GM18520 (cell line): ENCODE results near the gene TOR1B.
"Not testable (repeated sequence)": the region's sequence is repeated elsewhere in the genome, so short reads cannot be mapped to it uniquely, and the experiment has no call there.

Experiments used
- ATAC-seq: cut with Tn5 transposase; IDR thresholded peaks from one replicate; pipeline ENCODE4 v1.9.1; 2021; ENCODE audit not compliant: unreplicated experiment

Gene TOR1B, protein sequence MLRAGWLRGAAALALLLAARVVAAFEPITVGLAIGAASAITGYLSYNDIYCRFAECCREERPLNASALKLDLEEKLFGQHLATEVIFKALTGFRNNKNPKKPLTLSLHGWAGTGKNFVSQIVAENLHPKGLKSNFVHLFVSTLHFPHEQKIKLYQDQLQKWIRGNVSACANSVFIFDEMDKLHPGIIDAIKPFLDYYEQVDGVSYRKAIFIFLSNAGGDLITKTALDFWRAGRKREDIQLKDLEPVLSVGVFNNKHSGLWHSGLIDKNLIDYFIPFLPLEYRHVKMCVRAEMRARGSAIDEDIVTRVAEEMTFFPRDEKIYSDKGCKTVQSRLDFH

GRCh38 chr9:129802833-129803675 is at the start of gene TOR1B:
Gene TOR1B (plus strand): TSS chr9:129803184. CDS start chr9:129803213, 29 bp downstream.
- peak; percentile 86 for ATAC-seq

DNA sequence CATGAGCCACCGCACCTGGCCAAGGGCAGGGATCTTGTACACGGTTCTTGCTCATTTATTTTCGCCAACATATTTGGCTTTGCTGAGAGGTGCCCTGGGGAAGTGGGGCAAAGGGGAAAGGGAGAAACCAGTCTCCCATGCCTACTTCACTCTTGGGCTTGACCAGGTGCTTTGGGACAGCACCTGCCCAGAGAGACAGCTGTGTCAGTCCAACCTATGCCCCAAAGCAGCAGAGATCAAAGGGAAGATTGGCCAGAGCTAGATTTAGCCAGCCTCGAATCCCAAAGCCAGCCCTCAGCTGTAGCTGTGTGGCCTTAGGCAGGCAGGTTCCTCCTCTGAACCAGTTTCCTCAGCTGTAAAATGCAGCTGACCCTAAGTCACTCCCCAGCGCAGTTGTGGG is 47.8 kb upstream of the TOR1B start:
- ATAC-seq: no peak

DNA sequence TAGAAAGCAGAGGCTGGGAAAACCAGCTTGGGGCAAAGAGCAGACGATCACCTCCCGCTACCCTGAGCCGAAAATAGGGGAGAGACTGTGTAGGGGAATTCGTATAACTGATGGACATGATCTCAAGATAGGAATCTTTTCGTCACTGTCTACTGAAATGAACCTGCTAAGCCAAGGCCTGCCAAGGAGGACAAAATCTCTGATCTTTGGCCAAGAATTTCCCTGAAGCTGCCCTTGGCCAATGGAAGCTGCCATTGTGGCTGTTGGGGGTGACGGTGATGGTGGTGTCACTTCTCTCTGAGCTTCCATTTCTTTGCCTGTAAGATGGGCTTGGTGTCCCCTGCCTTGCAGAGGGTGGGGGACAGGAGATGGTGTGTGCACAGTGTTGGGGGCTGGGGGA is 46.8 kb upstream of the TOR1B start:
- no peak for ATAC-seq

DNA sequence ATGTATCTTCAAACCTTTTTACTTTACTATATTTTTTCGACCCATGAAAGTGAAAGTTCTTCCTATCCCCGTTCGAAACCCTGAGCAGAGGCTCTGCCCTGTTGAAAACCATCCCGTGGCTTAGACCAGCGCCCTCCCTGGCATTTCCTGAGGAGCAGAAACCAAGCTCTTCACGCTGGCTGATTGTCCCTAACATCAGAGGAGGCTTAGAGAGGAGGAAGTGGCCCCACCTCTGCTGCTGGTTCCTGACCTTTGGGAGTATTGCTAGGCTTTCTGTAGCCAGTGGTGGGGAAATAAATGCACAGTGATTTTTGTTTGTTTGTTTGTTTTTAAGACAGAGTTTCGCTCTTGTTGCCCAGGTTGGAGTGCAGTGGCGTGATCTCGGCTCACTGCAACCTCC is 45.9 kb upstream of the TOR1B start:
- ATAC-seq: no peak

DNA sequence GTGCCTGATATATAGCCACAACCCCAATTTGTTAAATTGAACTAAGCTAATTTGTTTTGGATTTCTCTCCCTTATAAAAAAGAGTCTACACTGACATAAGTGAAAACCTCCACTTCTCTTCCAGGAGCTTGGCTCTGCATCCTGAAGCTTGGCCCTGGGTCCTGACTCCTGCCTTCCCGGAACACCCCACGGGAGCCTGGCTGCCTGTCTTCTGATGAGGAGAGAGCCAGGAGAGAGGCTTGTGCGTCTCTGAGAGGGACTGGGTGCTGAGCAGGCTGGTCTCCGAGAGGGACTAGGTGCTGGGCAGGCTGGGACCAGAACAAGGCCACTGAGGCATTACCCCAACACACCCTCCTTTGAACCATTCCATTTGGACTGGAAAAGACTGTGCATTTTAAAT is 43.7 kb upstream of the TOR1B start:
- ATAC-seq: no peak

GRCh38 chr9:129759804-129760502 is 43.0 kb upstream of the TOR1B start:
- no peak for ATAC-seq

DNA sequence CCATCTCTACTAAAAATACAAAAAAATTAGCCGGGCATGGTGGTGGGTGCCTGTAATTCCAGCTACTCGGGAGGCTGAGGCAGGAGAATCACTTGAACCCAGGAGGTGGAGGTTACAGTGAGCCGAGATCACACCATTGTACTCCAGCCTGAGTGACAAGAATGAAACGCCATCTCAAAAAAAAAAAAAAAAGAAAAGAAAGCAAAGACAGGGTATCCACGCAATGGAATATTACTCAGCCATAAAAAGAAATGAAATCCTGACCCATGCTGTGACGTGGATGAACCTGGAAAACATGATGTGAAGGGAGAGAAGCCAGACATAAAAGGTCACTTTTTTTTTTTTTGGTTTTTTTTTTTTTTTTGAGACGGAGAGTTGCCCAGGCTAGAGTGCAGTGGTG is 42.2 kb upstream of the TOR1B start:
- not testable (repeated sequence) for ATAC-seq

DNA sequence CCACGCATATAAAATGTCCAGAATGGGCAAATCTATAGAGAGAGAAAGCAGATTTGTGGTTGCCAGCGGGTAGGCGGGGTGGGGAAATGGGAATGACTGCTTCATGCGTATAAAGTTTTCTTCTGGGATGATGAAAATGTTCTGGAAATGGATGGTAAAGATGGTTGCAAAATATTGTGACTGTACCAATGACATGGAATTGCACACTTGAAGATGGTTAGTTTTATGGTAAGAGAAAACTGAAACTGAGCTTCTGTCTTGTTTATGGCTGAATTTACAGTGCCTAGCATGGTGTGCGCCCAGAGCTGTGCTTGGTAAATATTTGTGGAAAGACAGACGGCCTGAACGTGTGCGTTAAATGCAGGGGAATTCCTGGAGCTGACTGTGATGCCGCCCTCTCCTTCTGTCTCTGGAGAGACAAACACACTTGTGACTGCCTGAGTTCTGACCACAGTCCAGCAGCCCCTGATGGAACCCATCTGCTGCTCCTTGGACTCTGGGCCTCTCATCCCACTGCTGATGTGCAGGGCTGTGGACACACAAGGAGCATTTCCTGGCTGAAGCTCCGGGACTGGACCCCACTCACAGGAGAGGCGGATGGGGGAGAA is 41.6 kb upstream of the TOR1B start:
- no peak for ATAC-seq

GRCh38 chr9:129761901-129762369 is 41.0 kb upstream of the TOR1B start:
- ATAC-seq: no peak

- ATAC-seq: not testable (repeated sequence)
Observed at GRCh38 chr9:129762370-129762984, 40.5 kb upstream of the TOR1B start.

DNA sequence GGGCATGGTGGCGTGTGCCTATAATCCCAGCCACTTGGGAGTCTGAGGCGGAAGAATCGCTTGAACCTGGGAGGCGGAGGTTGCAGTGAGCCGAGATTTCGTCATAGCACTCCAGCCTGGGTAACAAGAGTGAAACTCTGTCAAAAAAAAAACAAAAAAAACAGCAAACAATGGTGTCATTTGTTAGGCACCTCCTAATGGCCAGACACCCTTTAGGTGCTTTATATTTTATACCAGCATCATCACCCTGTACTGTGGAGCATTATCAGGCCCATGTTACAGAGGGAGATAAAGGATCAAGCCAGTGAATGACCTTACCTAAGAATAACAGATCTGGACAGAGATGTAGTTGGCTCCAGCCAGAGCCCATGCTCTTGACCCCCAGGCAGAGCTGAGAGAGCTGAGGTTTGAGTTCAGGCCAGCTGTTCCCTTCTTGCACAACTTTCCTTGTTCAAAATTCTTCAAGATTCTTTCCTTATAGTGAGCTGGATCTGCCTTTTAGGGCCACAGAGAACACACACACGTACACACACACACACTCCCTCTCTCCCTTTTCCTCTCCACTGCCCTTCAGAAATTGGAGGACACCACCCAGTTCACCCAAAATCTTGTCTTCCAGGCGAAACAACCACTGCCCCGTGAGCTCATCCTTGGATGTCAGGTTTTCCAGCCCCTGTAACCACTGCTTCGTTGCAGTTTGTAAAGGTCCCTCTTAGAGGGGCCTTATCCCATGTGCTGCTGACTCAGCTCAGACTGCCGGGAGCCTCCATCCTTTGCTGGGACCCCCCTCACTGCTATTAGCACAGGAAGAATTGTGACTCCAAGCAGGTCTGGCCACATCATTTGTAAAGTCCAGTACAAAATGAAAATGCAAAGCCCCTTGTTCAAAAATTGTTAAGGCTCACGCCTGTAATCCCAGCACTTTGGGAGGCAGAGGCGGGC is 39.7 kb upstream of the TOR1B start:
- ATAC-seq: no peak

DNA sequence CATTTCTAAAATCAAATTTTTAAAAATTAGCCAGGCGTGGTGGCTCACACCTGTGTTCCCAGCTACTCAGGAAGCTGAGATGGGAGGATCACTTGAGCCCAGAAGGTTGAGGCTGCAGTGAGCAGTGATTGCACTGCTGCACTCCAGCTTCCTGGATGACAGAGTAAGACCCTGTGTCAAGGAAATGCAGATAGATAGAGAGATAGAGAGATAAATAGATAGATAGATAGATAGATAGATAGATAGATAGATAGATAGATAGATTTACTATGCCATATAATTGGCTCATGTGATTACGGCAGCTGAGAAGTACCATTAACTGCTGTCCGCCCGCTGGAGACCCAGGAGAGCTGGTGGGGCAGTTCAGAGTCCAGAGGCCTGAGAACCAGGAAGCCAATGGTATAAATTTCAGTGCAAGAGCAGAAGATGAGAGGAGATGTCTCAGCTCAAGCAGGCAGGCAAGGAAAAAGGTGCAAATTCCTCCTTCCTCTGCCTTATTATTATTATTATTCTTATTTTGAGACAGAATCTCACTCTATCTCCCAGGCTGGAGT is 37.1 kb upstream of the TOR1B start:
- ATAC-seq: no peak

DNA sequence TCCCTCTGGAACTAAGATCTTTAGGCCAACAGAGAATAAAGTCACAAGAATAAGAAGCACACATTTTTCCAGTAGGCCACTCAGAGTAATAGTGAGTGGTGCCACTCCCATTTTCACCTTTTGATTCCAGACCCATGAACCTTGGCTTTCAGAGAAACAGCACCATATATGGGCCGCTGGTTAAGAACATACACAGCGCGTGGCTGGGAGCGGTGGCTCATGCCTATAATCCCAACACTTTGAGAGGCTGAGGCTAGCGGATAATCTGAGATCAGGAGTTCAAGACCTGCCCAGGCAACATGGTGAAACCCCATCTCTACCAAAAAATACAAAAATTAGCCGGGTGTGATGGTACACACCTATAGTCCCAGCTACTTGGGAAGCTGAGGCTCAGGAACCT is 34.5 kb upstream of the TOR1B start:
- ATAC-seq: no peak

DNA sequence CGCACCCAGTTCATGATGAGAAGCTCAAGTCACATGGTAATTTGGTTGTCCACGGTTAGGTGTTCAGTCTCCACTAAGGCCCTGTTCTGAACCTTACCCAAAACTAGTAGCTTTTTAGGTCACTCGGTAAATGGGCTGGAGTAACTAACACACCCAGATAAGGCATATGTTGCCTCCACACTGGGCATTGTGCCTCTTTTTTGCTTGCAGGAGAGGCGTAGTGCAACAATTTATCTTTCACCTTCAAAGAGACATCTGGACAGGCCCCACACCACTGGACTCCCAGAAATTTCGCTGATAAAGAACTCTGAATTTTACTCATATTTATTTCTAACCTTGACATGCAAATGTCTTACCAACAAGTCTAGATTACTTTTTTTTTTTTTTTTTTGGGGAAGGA is 33.3 kb upstream of the TOR1B start:
- ATAC-seq: no peak

GRCh38 chr9:129770741-129771140 is 32.2 kb upstream of the TOR1B start:
- ATAC-seq: no peak

- no peak for ATAC-seq
Observed at GRCh38 chr9:129773262-129774048, 29.5 kb upstream of the TOR1B start.

- no peak for ATAC-seq
Observed at GRCh38 chr9:129774791-129775447, 28.1 kb upstream of the TOR1B start.

DNA sequence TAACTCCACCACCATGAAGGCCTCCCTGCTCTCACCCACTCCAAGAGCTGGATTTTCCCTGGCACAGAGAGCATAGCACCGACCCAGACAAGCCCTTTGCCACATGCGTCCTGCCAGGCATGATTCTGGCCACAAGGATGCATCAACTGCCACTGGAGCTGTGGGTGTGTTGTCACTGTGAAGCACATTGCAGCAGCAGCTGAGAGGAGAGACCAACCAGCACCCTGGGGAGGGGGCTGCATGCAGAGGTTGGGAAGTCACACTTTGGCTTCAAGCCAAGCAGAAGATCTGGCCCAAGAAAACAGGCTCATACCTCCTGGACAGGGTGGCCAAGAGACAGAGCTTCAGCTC is 27.6 kb upstream of the TOR1B start:
- ATAC-seq: no peak
